Brain microvascular endothelial cell (primary cell): ENCODE measurements around the gene ZMYM4.

ENCODE experiments used
- DNase-seq: peaks from one replicate; pipeline ENCODE4 v3.0.0-alpha.2; 2020
- H3K27ac ChIP-seq: fragments of 250-450 bp; sonication (Bioruptor Pico); 2 replicates; pipeline ENCODE4 v1.5.1; 2020; ENCODE audit warnings: mild to moderate bottlenecking, moderate library complexity
- H3K27me3 ChIP-seq: fragments of 250-450 bp; sonication (Bioruptor Pico); replicated peaks from 2 replicates; pipeline ENCODE4 v1.5.1; 2020; ENCODE audit warnings: mild to moderate bottlenecking
- H3K36me3 ChIP-seq: fragments of 250-450 bp; sonication (Bioruptor Pico); replicated peaks from 2 replicates; pipeline ENCODE4 v1.5.1; 2020; ENCODE audit warnings: mild to moderate bottlenecking
- H3K4me3 ChIP-seq: 2 replicates; pipeline ENCODE4 v1.5.1; 2011; ENCODE audit warnings: low read depth, mild to moderate bottlenecking, control low read depth, low read length, moderate library complexity
- in situ Hi-C: cut with HindIII; loops from 2 replicates; pipeline ENCODE4 v1.10.0; 2017; ENCODE audit warnings: low sequenced_read_pairs, low pct_ligation_motif_present
- TF ChIP-seq, protein P1 (sequence below): IDR thresholded peaks from 2 replicates; pipeline ENCODE4 v1.5.1; 2011; ENCODE audit warnings: low read depth, mild to moderate bottlenecking, moderate library complexity, low read length, control low read depth, inconsistent platforms; ENCODE audit errors: missing control alignments

ZMYM4 gene

DNA sequence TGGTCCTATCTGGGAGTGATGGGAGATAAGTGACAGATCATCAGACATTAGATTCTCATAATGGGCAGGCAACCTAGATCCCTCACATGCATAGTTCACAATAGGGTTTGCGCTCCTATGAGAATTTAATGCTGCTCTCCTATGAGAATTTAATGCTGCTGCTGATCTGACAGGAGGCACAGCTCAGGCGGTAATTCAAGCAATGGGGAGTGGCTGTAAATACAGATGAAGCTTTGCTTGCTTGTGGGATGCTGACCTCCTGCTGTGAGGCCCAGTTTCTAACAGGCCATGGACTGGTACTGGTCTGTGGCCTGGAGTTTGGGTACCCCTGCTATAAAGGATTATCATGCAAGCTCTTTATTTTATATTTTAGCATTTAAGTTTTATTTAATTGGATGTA, 72.0 kb downstream of the ZMYM4 start:
- Histone ChIP-seq H3K4me3 (no peak overlapping the region), H3K36me3 (peaks cover 3% of the 10 kb centered on the region), H3K27ac (no peak overlapping the region), H3K27me3 (no peaks in the 10 kb centered on the region)
- no peak for DNase-seq
- TF ChIP-seq, protein P1, sequence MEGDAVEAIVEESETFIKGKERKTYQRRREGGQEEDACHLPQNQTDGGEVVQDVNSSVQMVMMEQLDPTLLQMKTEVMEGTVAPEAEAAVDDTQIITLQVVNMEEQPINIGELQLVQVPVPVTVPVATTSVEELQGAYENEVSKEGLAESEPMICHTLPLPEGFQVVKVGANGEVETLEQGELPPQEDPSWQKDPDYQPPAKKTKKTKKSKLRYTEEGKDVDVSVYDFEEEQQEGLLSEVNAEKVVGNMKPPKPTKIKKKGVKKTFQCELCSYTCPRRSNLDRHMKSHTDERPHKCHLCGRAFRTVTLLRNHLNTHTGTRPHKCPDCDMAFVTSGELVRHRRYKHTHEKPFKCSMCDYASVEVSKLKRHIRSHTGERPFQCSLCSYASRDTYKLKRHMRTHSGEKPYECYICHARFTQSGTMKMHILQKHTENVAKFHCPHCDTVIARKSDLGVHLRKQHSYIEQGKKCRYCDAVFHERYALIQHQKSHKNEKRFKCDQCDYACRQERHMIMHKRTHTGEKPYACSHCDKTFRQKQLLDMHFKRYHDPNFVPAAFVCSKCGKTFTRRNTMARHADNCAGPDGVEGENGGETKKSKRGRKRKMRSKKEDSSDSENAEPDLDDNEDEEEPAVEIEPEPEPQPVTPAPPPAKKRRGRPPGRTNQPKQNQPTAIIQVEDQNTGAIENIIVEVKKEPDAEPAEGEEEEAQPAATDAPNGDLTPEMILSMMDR = no peak
- in situ Hi-C loops = no loop called here

DNA sequence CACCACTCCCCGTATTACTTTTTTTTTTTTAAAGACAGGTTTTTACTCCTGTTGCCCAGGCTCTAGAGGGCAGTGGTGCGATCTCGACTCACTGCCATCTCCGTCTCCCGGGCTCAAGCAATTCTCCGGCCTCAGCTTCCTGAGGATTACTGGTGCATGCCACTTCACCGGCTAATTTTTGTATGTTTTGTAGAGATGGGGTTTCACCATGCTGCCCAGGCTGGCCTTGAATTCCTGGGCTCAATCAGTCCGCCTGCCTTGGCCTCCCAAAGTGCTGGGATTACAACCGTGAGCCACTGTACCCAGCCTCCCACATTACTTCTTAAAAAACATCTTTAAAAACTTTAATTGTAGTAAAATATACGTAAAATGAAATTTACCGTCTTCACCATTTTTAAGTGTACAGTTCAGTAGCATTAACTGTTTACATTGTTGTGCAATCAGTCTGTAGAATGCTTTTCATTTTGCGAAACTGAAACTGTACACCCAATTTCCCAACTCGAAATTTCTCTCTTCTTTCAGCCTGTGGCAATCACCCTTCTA, 77.0 kb downstream of the ZMYM4 start:
- Histone ChIP-seq H3K4me3 (no peak overlapping the region), H3K27ac (no peak overlapping the region), H3K27me3 (no peaks in the 10 kb centered on the region), H3K36me3 (no peaks in the 10 kb centered on the region)
- DNase-seq = no peak
- in situ Hi-C loops = no loop called here
- TF ChIP-seq, protein P1 = no peak

DNA sequence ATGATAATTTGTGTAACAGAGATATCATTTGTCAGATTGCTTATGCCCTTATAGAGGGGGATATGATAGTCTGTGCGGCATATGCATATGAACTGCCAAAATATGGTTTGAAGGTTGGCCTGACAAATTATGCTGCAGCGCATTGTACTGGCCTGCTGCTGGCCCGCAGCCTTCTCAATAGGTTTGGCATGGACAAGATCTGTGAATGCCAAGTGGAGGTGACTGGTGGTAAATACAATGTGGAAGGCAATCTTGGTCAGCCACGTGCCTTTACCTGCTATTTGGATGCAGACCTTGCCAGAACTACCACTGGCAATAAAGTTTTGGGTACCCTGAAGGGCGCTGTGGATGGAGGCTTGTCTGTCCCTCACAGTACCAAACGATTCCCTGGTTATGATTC, 82.4 kb downstream of the ZMYM4 start:
- Histone ChIP-seq H3K27ac (no peak overlapping the region), H3K27me3 (no peaks in the 10 kb centered on the region), H3K4me3 (no peak overlapping the region), H3K36me3 (no peaks in the 10 kb centered on the region)
- DNase-seq = no peak
- TF ChIP-seq, protein P1 = no peak
- in situ Hi-C loops = no loop called here

DNA sequence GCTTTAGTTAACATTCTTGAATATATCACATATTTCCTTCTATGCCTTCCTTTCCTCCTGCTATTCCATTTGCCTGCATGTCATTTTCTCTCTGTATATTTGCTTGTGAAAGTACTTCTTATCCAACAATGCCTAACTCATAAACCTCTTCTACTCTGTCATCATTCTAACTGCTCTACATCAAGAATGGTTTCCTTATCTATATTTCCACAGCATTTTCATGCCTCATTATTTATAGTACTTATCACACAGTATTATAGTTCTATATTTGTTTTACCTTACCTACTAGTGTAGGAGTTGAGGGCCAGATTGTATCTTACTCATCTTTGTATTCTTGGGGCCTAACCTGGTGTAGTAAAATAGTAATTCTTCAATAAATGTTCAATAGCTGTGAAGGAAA, 91.5 kb downstream of the ZMYM4 start:
- Histone ChIP-seq H3K36me3 (peaks cover 4% of the 10 kb centered on the region), H3K27me3 (no peaks in the 10 kb centered on the region), H3K4me3 (no peak overlapping the region), H3K27ac (no peak overlapping the region)
- in situ Hi-C loops = no loop called here
- TF ChIP-seq, protein P1 = no peak
- DNase-seq = no peak

DNA sequence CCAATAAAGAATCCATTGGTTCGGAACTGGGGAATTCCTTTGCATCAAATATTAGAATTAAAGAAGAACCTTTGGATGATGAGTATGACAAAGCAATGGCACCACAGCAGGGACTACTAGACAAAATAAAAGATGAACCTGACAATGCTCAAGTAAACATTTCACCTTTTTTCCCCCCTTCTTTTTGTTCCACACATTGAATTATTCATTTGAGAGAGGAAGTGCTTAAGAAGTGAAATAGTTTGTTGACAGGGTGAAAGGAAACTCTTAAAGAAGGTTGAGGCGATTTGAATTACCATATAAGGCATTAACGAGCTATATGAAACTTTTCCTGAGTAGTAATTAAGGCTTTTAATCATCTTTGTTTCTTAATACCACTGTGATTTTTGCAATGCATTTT, 93.1 kb downstream of the ZMYM4 start:
- TF ChIP-seq, protein P1 = no peak
- in situ Hi-C loops = no loop called here
- no peaks in the 10 kb centered on the region for H3K27me3 ChIP-seq
- no peak for DNase-seq
- H3K4me3 ChIP-seq = no peak overlapping the region
- no peak overlapping the region for H3K27ac ChIP-seq
- peaks cover 4% of the 10 kb centered on the region for H3K36me3 ChIP-seq

DNA sequence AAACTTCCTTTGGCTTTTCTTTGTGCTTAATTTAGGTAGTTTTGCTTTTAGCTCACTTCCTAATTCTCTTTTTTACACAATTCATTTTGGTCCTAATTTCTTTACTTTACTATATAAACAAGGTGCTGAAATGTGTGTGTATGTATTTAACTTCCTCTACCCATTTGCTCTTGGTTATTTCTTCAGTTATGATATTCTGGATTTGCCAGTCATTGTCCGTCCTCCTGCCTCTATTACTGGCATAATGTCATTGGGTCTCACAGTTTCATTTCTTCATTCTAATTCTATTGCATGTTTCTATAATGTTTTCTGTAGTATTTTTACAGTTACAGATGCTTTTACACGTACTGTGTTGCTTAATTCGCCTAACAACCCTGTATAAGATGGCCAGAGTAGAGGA, 96.2 kb downstream of the ZMYM4 start:
- TF ChIP-seq, protein P1 = no peak
- Histone ChIP-seq H3K4me3 (no peak overlapping the region), H3K27ac (no peak overlapping the region), H3K36me3 (peaks cover 4% of the 10 kb centered on the region), H3K27me3 (no peaks in the 10 kb centered on the region)
- in situ Hi-C loops = no loop called here
- no peak for DNase-seq
